HCT116 (cell line): ENCODE data around the gene EIF4E2.

Experiments
- CTCF ChIP-seq, 3 experiments: fragments of 200-600 bp in 1 of 3; sonication (generic) in 1 of 3; IDR thresholded peaks in 2 of 3; conservative IDR thresholded peaks in 1 of 3; 2 replicates each; pipeline ENCODE4 v1.5.1; 2012 to 2017; ENCODE audit warnings: low read depth in 2 of 3, low read length in 2 of 3, antibody characterized with exemption in 1 of 3, borderline replicate concordance in 1 of 3, control low read depth in 1 of 3, mild to moderate bottlenecking in 1 of 3, mixed read lengths in 1 of 3, mixed run types in 1 of 3, moderate library complexity in 1 of 3; ENCODE audit not compliant: insufficient read depth in 1 of 3
- TCF7L2 ChIP-seq: IDR thresholded peaks from 2 replicates; pipeline ENCODE4 v1.7.0; 2011; ENCODE audit warnings: borderline replicate concordance, inconsistent platforms; ENCODE audit not compliant: insufficient read depth, insufficient read length; ENCODE audit errors: extremely low read depth

GRCh38 chr2:232584238-232584637 lies 33.7 kb downstream of the EIF4E2 start:
- TF ChIP-seq CTCF (IDR thresholded peaks at IDR 0.05 in 2 of 3, conservative IDR thresholded peaks at IDR 0.05 in 1 of 3; ENCODE audit: borderline replicate concordance in 1 of 3, insufficient read depth in 1 of 3, low read depth in 2 of 3, low read length in 2 of 3) (no peak), TCF7L2 (no peak)
